ENCODE measurements around the gene RNU6-9. TPM values are rescaled to one million over a fixed set of nuclear protein-coding genes. Genes with fewer than 3 reads are reported as not detected.

The RNU6-9 gene
- total RNA-seq, 1 experiment from 2014 or later: not detected

- no peak for DNase-seq (ENCODE audit: low read depth, low spot score)
- Histone ChIP-seq H3K4me1 (ENCODE audit: control insufficient read depth, insufficient read depth, low read length) (peaks cover 5% of the 10 kb centered on the region; the same call in 1 of the 2 replicates), H3K9me3 (ENCODE audit: control insufficient read depth, insufficient read depth, low read depth, low read length) (no peaks in the 10 kb centered on the region), H3K4me3 (ENCODE audit: low read depth in 2 of 2, low read length in 2 of 2) (no peak overlapping the region), H3K27ac (ENCODE audit: low read length) (no peak overlapping the region), H3K27me3 (ENCODE audit: control insufficient read depth, insufficient read depth, low read length) (no peaks in the 10 kb centered on the region), H3K36me3 (ENCODE audit: control insufficient read depth, insufficient read depth, low read length) (no peaks in the 10 kb centered on the region)
- no peak for ATAC-seq
- in situ Hi-C loops (cut with HindIII; ENCODE audit: low pct_unique_long_range_greater_than_20kb, low sequenced_read_pairs) (no loop called here), intact Hi-C loops (cut with micrococcal nuclease; ENCODE audit: unreplicated experiment) (no loop called here)
- ChIA-PET POLR2A (no interaction called here), CTCF (no interaction called here)
- no TSS peak for BruUV-seq (replicated peaks)
- TF ChIP-seq, protein P1, sequence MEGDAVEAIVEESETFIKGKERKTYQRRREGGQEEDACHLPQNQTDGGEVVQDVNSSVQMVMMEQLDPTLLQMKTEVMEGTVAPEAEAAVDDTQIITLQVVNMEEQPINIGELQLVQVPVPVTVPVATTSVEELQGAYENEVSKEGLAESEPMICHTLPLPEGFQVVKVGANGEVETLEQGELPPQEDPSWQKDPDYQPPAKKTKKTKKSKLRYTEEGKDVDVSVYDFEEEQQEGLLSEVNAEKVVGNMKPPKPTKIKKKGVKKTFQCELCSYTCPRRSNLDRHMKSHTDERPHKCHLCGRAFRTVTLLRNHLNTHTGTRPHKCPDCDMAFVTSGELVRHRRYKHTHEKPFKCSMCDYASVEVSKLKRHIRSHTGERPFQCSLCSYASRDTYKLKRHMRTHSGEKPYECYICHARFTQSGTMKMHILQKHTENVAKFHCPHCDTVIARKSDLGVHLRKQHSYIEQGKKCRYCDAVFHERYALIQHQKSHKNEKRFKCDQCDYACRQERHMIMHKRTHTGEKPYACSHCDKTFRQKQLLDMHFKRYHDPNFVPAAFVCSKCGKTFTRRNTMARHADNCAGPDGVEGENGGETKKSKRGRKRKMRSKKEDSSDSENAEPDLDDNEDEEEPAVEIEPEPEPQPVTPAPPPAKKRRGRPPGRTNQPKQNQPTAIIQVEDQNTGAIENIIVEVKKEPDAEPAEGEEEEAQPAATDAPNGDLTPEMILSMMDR (IDR thresholded peaks at IDR 0.05): no peak
- no peak for TF ChIP-seq POLR2AphosphoS5 (IDR thresholded peaks at IDR 0.05; ENCODE audit: low read depth, low read length)
- TF ChIP-seq SIN3A (IDR thresholded peaks at IDR 0.05; ENCODE audit: borderline replicate concordance, insufficient read depth, low read depth, low read length): no peak
- TF ChIP-seq TCF7L2 (IDR thresholded peaks at IDR 0.05; ENCODE audit: low read depth, low read length): no peak
- no peak for TF ChIP-seq REST (IDR thresholded peaks at IDR 0.05; ENCODE audit: insufficient read depth in 1 of 2, low read depth in 2 of 2, low read length in 1 of 2)
These were observed 19.7 kb upstream of the RNU6-9 start for GRCh38 chr19:873561-874041.

- CTCF ChIA-PET: no interaction called here
- no TSS peak for BruUV-seq (replicated peaks)
- ATAC-seq (no peak), DNase-seq (ENCODE audit: low read depth, low spot score) (no peak)
- Histone ChIP-seq H3K9me3 (ENCODE audit: control insufficient read depth, insufficient read depth, low read depth, low read length) (no peaks in the 10 kb centered on the region), H3K4me3 (ENCODE audit: low read depth in 2 of 2, low read length in 2 of 2) (no peak overlapping the region), H3K27me3 (ENCODE audit: control insufficient read depth, insufficient read depth, low read length) (no peaks in the 10 kb centered on the region), H3K27ac (ENCODE audit: low read length) (no peak overlapping the region), H3K36me3 (ENCODE audit: control insufficient read depth, insufficient read depth, low read length) (no peaks in the 10 kb centered on the region), H3K4me1 (ENCODE audit: control insufficient read depth, insufficient read depth, low read length) (no peaks in the 10 kb centered on the region)
- POLR2A ChIA-PET: no interaction called here
- TF ChIP-seq SIN3A (IDR thresholded peaks at IDR 0.05; ENCODE audit: borderline replicate concordance, insufficient read depth, low read depth, low read length) (no peak), POLR2AphosphoS5 (IDR thresholded peaks at IDR 0.05; ENCODE audit: low read depth, low read length) (no peak), TCF7L2 (IDR thresholded peaks at IDR 0.05; ENCODE audit: low read depth, low read length) (no peak), REST (IDR thresholded peaks at IDR 0.05; ENCODE audit: insufficient read depth in 1 of 2, low read depth in 2 of 2, low read length in 1 of 2) (no peak)
- TF ChIP-seq, protein P1 (IDR thresholded peaks at IDR 0.05): no peak
- in situ Hi-C loops (cut with HindIII; ENCODE audit: low pct_unique_long_range_greater_than_20kb, low sequenced_read_pairs) (no loop called here), intact Hi-C loops (cut with micrococcal nuclease; ENCODE audit: unreplicated experiment) (no loop called here)
These were observed 17.9 kb upstream of the RNU6-9 start for GRCh38 chr19:875265-875879.
